Upper lobe of left lung (tissue), 6 donors: Measurements from ENCODE around the gene NLRP11. TPM values are rescaled to one million over a fixed set of nuclear protein-coding genes. Genes with fewer than 3 reads are reported as not detected.
"Not testable (repeated sequence)": the region's sequence is repeated elsewhere in the genome, so short reads cannot be mapped to it uniquely, and the experiment has no call there.

Source experiments
- ATAC-seq, 2 donors: fragments of 200-7000 bp; cut with Tn5 transposase; one replicate each; pipeline ENCODE4 v1.9.1; 2022; ENCODE audit warnings: mild to moderate bottlenecking in 2 of 2, moderate library complexity in 2 of 2; ENCODE audit not compliant: low FRiP score in 2 of 2
- DNase-seq, 2 donors: peaks; one replicate each; pipeline ENCODE4 v3.0.0-alpha.2; 2019 to 2020
- H3K27ac ChIP-seq, 4 donors: fragments of 200-600 bp; sonication (generic); one replicate each; pipeline ENCODE4 v1.5.1; 2016 to 2019
- H3K27me3 ChIP-seq, 4 donors: fragments of 200-600 bp; sonication (generic); one replicate each; pipeline ENCODE4 v1.5.1; 2017 to 2019
- H3K36me3 ChIP-seq, 4 donors: fragments of 200-600 bp; sonication (generic); one replicate each; pipeline ENCODE4 v1.5.1; 2016 to 2019
- H3K4me1 ChIP-seq, 4 donors: fragments of 200-600 bp; sonication (generic); one replicate each; pipeline ENCODE4 v1.5.1; 2018 to 2019
- H3K4me3 ChIP-seq, 4 donors: fragments of 200-600 bp; sonication (generic); one replicate each; pipeline ENCODE4 v1.5.1; 2017 to 2019; ENCODE audit warnings: mild to moderate bottlenecking in 2 of 4, moderate library complexity in 1 of 4
- H3K9me3 ChIP-seq, 4 donors: fragments of 200-600 bp; sonication (generic); one replicate each; pipeline ENCODE4 v1.5.1; 2018 to 2019
- EP300 ChIP-seq, 4 donors: sonication (generic); formaldehyde crosslinking; IDR thresholded peaks; one replicate each; pipeline ENCODE4 v1.5.1; 2017; ENCODE audit warnings: antibody characterized with exemption in 4 of 4, control low read depth in 2 of 4
- POLR2A ChIP-seq, 4 donors: fragments of 450-650 bp; IDR thresholded peaks; one replicate each; pipeline ENCODE4 v1.5.1; 2016 to 2017; ENCODE audit warnings: antibody characterized with exemption in 4 of 4, mild to moderate bottlenecking in 2 of 4
- POLR2AphosphoS5 ChIP-seq, 2 donors: sonication (generic); formaldehyde crosslinking; IDR thresholded peaks; one replicate each; pipeline ENCODE4 v1.5.1; 2017; ENCODE audit warnings: antibody characterized with exemption in 2 of 2
- WGBS, 2 donors: methylation state at CpG; one replicate each; pipeline ENCODE4 v1.1.5; 2017 to 2018; 5-methylcytosine and 5-hydroxymethylcytosine counted together
- total RNA-seq, 6 donors: library from RNA; depleted of rRNA in 4 of 6; stranded (reverse); fragments of >200 nt in 4 of 6; gene quantifications; one replicate each; pipeline versions ENCODE4 v1.1.0 to v1.2.1, GENCODE V29; 2016 to 2021
- TF ChIP-seq, protein P1 (sequence below), 6 experiments: fragments of 450-650 bp in 4 of 6; fragments of 200-600 bp in 2 of 6; sonication (generic) in 2 of 6; IDR thresholded peaks; one replicate each; pipeline ENCODE4 v1.5.1; 2016 to 2019; ENCODE audit warnings: antibody characterized with exemption in 6 of 6
- donor health status: DM: no; HTN: no; CAD: no; lungs with moderate emphysema.
- donor health status: DM: no; HTN: yes; CAD: no; lungs with severe emphysema.

Gene NLRP11
- total RNA-seq, 6 donors from 2014 or later, result not detected

DNA sequence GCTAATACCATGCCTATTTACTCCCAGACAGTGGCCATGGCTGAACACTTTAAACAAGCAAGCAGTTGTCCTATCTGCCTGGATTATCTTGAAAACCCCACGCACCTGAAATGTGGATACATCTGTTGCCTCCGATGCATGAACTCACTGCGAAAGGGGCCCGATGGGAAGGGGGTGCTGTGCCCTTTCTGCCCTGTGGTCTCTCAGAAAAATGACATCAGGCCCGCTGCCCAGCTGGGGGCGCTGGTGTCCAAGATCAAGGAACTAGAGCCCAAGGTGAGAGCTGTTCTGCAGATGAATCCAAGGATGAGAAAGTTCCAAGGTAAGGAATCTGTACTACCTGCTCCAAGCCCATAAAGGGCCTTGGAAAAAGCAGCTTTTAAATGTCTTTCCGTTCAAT is 54.3 kb downstream of the NLRP11 start:
- 21 to 37% methylated on average over 7 of the region's 7 CpGs for WGBS, 2 donors

GRCh38 chr19:55769632-55770031 is 62.2 kb downstream of the NLRP11 start:
- H3K27ac ChIP-seq, ATAC-seq, H3K4me1 ChIP-seq, H3K4me3 ChIP-seq, H3K9me3 ChIP-seq, H3K27me3 ChIP-seq, H3K36me3 ChIP-seq, DNase-seq: not testable (repeated sequence)
- 38 to 54% methylated on average over 3 of the region's 3 CpGs for WGBS, 2 donors

More for the DNA sequence above, 54.3 kb downstream of the NLRP11 start:
- ATAC-seq (no peak), DNase-seq (no peak)
- TF ChIP-seq POLR2A (IDR thresholded peaks at IDR 0.05), result no peak
- TF ChIP-seq POLR2AphosphoS5 (IDR thresholded peaks at IDR 0.05), result no peak
- no peak for TF ChIP-seq EP300 (IDR thresholded peaks at IDR 0.05)
- TF ChIP-seq, protein P1, sequence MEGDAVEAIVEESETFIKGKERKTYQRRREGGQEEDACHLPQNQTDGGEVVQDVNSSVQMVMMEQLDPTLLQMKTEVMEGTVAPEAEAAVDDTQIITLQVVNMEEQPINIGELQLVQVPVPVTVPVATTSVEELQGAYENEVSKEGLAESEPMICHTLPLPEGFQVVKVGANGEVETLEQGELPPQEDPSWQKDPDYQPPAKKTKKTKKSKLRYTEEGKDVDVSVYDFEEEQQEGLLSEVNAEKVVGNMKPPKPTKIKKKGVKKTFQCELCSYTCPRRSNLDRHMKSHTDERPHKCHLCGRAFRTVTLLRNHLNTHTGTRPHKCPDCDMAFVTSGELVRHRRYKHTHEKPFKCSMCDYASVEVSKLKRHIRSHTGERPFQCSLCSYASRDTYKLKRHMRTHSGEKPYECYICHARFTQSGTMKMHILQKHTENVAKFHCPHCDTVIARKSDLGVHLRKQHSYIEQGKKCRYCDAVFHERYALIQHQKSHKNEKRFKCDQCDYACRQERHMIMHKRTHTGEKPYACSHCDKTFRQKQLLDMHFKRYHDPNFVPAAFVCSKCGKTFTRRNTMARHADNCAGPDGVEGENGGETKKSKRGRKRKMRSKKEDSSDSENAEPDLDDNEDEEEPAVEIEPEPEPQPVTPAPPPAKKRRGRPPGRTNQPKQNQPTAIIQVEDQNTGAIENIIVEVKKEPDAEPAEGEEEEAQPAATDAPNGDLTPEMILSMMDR (IDR thresholded peaks at IDR 0.05), result no peak
- H3K36me3 ChIP-seq, result no peaks in the 10 kb centered on the region
- H3K9me3 ChIP-seq, result no peaks in the 10 kb centered on the region
- H3K27ac ChIP-seq, result no peak overlapping the region
- H3K27me3 ChIP-seq, result no peaks in the 10 kb centered on the region
- H3K4me3 ChIP-seq, result no peak overlapping the region
- no peaks in the 10 kb centered on the region for H3K4me1 ChIP-seq

DNA sequence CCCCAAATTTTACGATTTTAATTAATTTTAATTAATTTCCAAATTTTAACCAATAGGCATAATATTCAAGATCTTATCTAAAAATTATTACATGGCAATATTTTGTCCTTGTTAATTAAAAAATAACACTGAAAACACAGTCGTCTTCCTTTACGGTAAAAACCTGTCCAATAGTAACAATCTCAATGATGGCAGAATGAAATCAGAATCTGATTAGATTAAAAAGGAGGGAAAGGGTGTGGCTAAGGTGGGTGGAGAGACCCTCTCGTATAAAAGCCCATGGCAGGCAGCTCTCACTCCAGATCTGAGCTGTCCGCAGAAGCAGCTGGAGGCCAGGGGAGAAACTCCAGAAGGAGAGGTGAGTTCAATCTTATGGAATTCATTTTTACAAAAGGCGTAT is 63.0 kb downstream of the NLRP11 start, which contains the start of gene RFPL4AL1:
Gene RFPL4AL1 (plus strand): TSS at position 301 of the 400 bp plus-strand sequence. CDS start 2,687 bp downstream, outside the sequence.
- H3K36me3 ChIP-seq, H3K9me3 ChIP-seq, H3K27ac ChIP-seq, H3K4me1 ChIP-seq, H3K4me3 ChIP-seq, DNase-seq, H3K27me3 ChIP-seq, ATAC-seq: not testable (repeated sequence)
- WGBS, 2 donors, result 84 to 88% methylated on average over 5 to 6 of the region's 6 CpGs

DNA sequence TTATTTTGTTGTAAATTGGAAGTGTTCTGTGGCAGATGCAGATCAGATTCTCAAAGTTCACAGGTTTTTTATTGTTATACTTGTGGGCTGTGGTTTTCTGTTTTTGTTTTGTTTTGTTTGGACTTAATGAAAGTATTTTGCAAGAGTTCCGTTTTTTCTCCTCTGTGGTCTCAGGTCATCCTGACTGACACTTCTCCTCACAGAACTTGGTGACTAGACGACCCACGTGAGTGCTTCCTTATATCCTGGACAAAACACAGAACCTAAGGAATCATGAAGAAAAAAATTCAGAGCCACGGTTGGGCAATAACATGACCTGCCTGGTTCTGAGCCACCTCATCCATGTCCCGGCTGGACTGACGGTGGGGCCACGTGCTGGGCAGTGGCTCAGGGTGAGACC is 65.3 kb downstream of the NLRP11 start:
- no peaks in the 10 kb centered on the region for H3K9me3 ChIP-seq
- no peaks in the 10 kb centered on the region for H3K36me3 ChIP-seq
- H3K4me3 ChIP-seq, result no peak overlapping the region
- ATAC-seq (no peak), DNase-seq (no peak)
- 56 to 64% methylated on average over 5 to 7 of the region's 7 CpGs for WGBS, 2 donors
- TF ChIP-seq POLR2A (IDR thresholded peaks at IDR 0.05) (no peak), POLR2AphosphoS5 (IDR thresholded peaks at IDR 0.05) (no peak), EP300 (IDR thresholded peaks at IDR 0.05) (no peak)
- TF ChIP-seq, protein P1 (IDR thresholded peaks at IDR 0.05), result no peak
- H3K27me3 ChIP-seq, result no peaks in the 10 kb centered on the region
- no peaks in the 10 kb centered on the region for H3K4me1 ChIP-seq
- no peak overlapping the region for H3K27ac ChIP-seq

DNA sequence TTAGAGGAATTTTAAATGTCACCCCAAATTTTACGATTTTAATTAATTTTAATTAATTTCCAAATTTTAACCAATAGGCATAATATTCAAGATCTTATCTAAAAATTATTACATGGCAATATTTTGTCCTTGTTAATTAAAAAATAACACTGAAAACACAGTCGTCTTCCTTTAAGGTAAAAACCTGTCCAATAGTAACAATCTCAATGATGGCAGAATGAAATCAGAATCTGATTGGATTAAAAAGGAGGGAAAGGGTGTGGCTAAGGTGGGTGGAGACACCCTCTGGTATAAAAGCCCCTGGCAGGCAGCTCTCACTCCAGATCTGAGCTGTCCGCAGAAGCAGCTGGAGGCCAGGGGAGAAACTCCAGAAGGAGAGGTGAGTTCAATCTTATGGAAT is 73.0 kb downstream of the NLRP11 start, which contains the start of gene RFPL4A:
Gene RFPL4A (plus strand): TSS at position 301 of the 400 bp plus-strand sequence. CDS start 2,704 bp downstream, outside the sequence.
- not testable (repeated sequence) for H3K4me1 ChIP-seq, DNase-seq, H3K4me3 ChIP-seq, ATAC-seq, H3K36me3 ChIP-seq, H3K9me3 ChIP-seq, H3K27me3 ChIP-seq, H3K27ac ChIP-seq
- WGBS, 2 donors, result 73 to 86% methylated on average over 3 of the region's 3 CpGs

DNA sequence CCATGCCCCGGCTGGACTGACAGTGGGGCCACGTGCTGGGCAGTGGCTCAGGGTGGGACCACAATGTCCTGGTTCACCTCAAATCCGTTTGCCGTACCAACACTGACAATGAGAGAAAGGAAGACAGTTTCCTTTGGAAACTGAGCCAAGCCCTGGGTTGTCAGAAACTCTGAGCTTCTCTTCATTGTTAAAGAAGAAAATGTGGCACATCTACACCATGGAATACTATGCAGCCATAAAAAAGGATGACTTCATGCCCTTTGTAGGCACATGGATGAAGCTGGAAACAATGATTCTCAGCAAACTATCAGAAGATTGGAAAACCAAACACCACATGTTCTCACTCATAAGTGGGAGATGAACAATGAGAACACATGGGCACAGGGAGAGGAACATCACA is 75.0 kb downstream of the NLRP11 start:
- not testable (repeated sequence) for H3K9me3 ChIP-seq, H3K4me1 ChIP-seq, H3K36me3 ChIP-seq, DNase-seq, H3K27me3 ChIP-seq, H3K27ac ChIP-seq, ATAC-seq, H3K4me3 ChIP-seq
- WGBS, 2 donors, result 77 to 80% methylated on average over 4 of the region's 4 CpGs

GRCh38 chr19:55753401-55753800 is 78.4 kb downstream of the NLRP11 start:
- no peaks in the 10 kb centered on the region for H3K4me1 ChIP-seq
- H3K36me3 ChIP-seq, result no peaks in the 10 kb centered on the region
- H3K4me3 ChIP-seq, result no peak overlapping the region
- H3K27me3 ChIP-seq, result no peaks in the 10 kb centered on the region
- 59 to 71% methylated on average over 3 of the region's 3 CpGs for whole genome bisulfite sequencing, 2 donors
- ATAC-seq (no peak), DNase-seq (no peak)
- no peaks in the 10 kb centered on the region for H3K9me3 ChIP-seq
- TF ChIP-seq, protein P1 (IDR thresholded peaks at IDR 0.05), result no peak
- TF ChIP-seq EP300 (IDR thresholded peaks at IDR 0.05), result no peak
- TF ChIP-seq POLR2AphosphoS5 (IDR thresholded peaks at IDR 0.05), result no peak
- no peak for TF ChIP-seq POLR2A (IDR thresholded peaks at IDR 0.05)
- no peak overlapping the region for H3K27ac ChIP-seq
